C4-2B (cell line): Measurements from ENCODE around the gene TFPI.

Experiments used
- H3K27ac ChIP-seq: fragments of 450-650 bp; 2 replicates; pipeline ENCODE4 v1.5.1; 2017
- ZFX ChIP-seq: fragments of 450-650 bp; IDR thresholded peaks from 2 replicates; pipeline ENCODE4 v1.6.1; 2017
- TF ChIP-seq, protein P1 (sequence below): fragments of 450-650 bp; conservative IDR thresholded peaks from 2 replicates; pipeline ENCODE4 v1.5.1; 2017; ENCODE audit warnings: mild to moderate bottlenecking

The TFPI gene

DNA sequence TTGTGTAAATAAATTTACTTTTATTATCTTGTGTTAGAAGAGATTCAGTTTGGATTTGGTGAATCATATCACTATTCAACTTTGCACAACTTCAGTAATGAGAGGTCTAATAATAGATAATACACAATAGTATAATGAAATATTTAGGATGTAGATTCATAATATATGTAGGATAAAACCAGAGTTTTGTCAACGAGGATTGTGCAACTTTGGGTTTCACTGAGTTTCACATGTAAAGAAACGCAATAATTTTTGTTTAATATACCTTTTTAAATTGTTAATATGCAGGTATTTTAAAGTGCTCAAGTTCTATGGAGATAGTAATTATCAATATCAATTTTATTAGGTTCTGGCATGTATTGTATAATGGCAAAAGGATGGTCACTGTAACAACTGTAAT lies 111.5 kb downstream of the TFPI start:
- TF ChIP-seq, protein P1, sequence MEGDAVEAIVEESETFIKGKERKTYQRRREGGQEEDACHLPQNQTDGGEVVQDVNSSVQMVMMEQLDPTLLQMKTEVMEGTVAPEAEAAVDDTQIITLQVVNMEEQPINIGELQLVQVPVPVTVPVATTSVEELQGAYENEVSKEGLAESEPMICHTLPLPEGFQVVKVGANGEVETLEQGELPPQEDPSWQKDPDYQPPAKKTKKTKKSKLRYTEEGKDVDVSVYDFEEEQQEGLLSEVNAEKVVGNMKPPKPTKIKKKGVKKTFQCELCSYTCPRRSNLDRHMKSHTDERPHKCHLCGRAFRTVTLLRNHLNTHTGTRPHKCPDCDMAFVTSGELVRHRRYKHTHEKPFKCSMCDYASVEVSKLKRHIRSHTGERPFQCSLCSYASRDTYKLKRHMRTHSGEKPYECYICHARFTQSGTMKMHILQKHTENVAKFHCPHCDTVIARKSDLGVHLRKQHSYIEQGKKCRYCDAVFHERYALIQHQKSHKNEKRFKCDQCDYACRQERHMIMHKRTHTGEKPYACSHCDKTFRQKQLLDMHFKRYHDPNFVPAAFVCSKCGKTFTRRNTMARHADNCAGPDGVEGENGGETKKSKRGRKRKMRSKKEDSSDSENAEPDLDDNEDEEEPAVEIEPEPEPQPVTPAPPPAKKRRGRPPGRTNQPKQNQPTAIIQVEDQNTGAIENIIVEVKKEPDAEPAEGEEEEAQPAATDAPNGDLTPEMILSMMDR = peak; percentile 26
- no peak for TF ChIP-seq ZFX
- H3K27ac ChIP-seq = no peak overlapping the region

DNA sequence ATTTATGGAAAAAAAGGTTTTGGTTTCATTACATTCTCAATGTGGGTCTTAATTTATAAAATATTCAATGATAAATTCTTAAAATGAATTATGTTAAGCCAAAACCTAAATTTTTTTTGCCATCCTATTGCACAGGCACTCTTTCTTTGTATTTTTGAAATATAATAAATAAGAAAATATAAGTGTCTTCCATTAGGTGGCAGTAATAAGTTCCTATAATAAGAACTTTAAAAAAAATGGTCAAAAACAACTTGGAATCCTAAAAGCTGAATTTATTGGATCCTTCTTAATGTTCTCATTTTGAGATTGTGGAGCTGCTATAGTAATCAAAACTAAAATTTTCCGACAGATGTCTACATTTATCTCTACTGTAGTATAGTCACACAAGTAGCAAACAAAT lies 111.9 kb downstream of the TFPI start:
- no peak overlapping the region for H3K27ac ChIP-seq
- no peak for TF ChIP-seq ZFX
- TF ChIP-seq, protein P1 = peak; percentile 40

DNA sequence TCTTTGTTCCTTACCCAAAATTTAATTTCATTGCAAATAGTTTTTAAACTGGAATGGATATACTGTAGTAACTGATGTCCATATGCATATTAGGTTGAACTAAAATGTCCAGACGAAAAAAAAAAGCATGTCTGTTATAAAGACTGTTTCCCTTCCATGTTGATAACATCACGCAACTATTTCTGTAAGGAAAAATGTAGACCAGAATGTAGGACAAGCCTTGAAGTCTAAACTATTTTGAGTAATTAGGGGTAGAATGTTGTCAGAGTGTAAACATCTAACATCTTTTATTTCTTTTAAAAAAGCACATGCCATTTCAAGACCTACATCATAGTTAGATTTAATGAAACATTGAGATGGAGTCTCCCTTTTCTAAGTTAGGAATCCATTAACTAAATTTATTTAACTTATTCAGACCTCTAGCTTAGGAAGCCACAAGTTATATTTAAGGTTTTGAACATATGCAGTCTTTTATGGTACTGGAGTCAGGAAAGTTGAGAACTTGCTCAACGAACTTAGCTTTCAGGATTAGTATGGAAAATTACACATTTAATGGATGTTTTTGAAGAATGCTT lies 114.0 kb downstream of the TFPI start:
- no peak for TF ChIP-seq ZFX
- TF ChIP-seq, protein P1 = no peak
- no peak overlapping the region for H3K27ac ChIP-seq

DNA sequence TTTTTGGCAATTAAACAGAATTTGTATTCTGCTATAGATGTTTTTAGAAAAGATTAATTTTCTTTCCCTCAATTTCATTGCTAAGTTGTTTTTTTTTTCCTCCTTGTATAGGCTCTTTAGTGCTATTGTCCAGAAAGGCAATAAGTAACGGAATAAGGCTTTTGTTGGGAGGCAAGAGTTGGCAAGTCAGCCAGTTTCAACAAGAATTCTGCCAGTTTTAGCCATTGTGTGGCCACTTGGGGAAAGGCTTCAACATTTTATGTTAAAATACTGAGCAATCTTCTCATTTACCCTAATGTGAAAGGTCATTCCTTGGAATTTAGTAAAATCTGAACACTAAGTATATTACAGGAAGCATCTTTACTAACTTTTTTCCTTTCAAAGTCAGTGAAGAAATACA lies 115.8 kb downstream of the TFPI start:
- TF ChIP-seq, protein P1 = no peak
- TF ChIP-seq ZFX = no peak
- no peak overlapping the region for H3K27ac ChIP-seq

DNA sequence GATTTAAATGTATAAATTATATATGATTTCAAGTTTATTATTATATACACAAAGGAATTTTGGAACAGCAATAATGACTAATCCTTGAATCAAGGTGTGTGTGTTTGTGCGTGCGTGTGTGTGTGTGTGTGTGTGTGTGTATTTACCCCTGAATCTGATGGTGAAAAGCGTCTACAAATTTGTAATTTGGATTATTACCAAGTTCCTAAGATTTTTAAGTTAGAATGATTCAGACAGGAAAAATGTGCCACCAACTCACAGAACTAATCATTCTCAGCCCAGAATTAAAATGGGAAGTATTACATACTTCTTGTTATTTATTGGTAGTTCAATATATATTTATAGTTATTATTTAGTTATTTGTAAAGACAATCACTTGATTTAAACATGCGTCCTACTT lies 118.5 kb downstream of the TFPI start:
- H3K27ac ChIP-seq = no peak overlapping the region
- TF ChIP-seq, protein P1 = no peak
- TF ChIP-seq ZFX = no peak

DNA sequence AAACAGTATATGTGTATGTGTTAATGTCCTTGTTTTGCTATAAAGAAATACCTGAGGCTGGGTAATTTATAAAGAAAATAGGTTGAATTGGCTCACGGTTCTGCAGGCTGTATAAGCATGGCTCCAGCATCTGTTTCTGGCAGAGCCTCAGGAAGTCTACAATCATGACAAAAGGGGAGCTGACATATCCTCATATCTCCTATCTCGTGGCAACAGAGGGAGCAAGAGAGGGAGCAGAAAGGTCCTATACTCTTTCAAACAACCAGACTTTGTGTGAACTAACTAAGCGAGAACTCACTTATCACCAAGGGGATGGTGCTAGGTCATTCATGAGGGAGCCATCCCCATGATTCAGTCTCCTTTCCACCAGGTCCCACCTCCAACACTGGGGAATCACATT lies 119.2 kb downstream of the TFPI start:
- TF ChIP-seq ZFX = no peak
- TF ChIP-seq, protein P1 = no peak
- H3K27ac ChIP-seq = no peak overlapping the region

DNA sequence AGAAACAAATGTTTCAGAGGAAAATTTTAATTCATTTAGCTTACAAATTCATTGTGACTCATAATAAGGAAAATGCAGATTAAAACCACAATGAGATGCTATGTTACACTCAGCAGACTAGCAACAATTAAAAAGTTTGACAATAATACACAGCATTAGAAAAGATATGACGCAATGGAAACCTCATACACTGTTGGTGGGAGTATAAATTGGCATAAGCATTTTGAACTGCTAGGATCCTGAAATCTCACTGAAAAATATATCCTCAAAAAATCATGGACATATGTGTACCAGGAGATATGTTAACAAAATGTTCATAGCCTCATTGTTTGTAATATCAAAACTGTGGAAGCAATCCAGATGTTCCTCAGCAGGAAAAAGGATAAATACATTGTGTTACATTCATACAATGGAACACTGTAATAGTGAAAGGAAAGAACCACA lies 119.9 kb downstream of the TFPI start:
- no peak overlapping the region for H3K27ac ChIP-seq
- TF ChIP-seq ZFX = no peak
- TF ChIP-seq, protein P1 = no peak
